Neural progenitor cell (in vitro differentiated cells): ENCODE measurements around the gene OPHN1.

ENCODE experiments used
- EZH2 ChIP-seq: fragments of 200-600 bp; sonication (generic); IDR thresholded peaks from 2 replicates; pipeline ENCODE4 v1.6.1; 2017; ENCODE audit warnings: antibody characterized with exemption, mild to moderate bottlenecking, moderate library complexity
- EZH2phosphoT487 ChIP-seq: fragments of 200-600 bp; sonication (generic); IDR thresholded peaks from 2 replicates; pipeline ENCODE4 v1.6.1; 2017; ENCODE audit warnings: antibody characterized with exemption

DNA sequence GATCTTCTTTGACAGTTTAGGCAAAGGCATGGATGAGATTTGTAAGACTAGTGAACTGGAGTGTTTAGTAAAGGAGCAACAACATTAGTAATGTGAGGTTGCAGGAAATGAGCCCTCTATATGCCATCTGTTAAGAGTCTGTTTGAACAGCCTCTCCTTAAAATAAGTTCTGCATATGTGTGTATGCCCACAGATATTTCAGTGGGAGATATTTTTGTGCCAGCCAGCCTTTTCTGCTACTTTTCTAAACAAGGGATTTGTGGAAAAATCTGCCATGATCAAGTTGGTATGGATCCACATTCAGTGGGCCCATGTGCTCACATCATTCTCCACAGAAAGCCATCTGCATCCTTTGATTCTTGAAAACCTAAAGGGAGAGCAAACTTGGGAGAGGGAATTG is 237.7 kb downstream of the OPHN1 start:
- no peak for TF ChIP-seq EZH2
- no peak for TF ChIP-seq EZH2phosphoT487
